Fibroblast of the aortic adventitia (primary cell): ENCODE results near the gene SCRN2. TPM values are rescaled to one million over a fixed set of nuclear protein-coding genes. Genes with fewer than 3 reads are reported as not detected.
A peak's percentile ranks its signal among the peaks of the same experiment; 100 is the strongest.

Experiments used
- DNase-seq: peaks from one replicate; pipeline ENCODE4 v3.0.0-alpha.2; 2010; ENCODE audit warnings: low read depth
- H3K4me3 ChIP-seq: 2 replicates; pipeline ENCODE4 v1.5.1; 2011; ENCODE audit warnings: low read depth, mild to moderate bottlenecking, control low read depth, low read length, moderate library complexity
- total RNA-seq: library from RNA; depleted of rRNA; stranded (reverse); fragments of >200 nt; gene quantifications from 2 replicates; pipeline ENCODE4 v1.2.3, GENCODE V29; 2012; ENCODE audit warnings: low replicate concordance
- TF ChIP-seq, protein P1 (sequence below): IDR thresholded peaks from 2 replicates; pipeline ENCODE4 v1.5.1; 2011; ENCODE audit warnings: mild to moderate bottlenecking, low read length, control low read depth, inconsistent platforms; ENCODE audit not compliant: insufficient read depth

The SCRN2 gene
- total RNA-seq, 1 donor, result 14.7 TPM

DNA sequence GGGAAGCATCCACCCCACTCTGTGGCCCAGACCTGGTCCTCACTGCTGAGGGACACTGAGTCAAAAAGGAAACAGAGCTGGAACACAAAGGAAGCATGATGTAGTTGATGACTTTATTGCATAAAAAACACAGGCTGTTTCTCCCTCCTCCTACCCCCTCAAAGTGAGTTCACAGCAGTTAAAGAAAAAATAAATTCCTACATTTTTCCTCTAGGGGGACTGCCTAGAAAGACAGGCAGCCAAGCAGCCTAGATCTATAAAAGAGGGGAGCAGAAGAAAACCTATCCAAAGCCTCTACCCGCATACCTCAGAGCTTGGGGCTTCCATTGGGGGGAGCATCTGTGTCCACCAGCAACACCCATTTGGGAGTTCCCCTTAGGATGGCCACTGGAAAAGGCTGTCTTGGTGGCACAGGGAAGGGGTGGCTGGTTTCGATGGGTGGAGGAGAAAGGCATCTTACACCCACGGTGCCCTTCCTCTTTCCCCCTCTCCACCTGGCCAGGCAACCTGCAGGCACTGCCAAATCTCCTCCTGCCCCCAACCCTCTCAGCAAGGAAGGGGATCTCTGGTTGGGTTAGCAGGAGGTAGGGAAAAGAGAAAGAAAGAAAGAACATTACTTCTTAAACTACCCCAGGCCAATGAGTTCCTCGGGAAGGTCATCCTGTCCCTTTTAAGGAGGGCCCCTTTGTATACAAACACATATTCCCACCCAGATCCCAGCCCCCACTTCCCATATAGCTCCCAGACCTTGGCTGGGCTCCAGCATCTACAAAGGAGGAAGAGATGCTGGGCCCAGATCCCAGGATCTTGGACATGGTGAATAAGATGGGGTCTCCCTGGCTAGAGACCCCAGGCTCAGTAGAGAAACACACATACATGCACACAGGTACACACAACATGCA is 4.0 kb upstream of the SCRN2 start:
- no peak overlapping the region for H3K4me3 ChIP-seq
- DNase-seq, result peak; percentile 34
- TF ChIP-seq, protein P1, sequence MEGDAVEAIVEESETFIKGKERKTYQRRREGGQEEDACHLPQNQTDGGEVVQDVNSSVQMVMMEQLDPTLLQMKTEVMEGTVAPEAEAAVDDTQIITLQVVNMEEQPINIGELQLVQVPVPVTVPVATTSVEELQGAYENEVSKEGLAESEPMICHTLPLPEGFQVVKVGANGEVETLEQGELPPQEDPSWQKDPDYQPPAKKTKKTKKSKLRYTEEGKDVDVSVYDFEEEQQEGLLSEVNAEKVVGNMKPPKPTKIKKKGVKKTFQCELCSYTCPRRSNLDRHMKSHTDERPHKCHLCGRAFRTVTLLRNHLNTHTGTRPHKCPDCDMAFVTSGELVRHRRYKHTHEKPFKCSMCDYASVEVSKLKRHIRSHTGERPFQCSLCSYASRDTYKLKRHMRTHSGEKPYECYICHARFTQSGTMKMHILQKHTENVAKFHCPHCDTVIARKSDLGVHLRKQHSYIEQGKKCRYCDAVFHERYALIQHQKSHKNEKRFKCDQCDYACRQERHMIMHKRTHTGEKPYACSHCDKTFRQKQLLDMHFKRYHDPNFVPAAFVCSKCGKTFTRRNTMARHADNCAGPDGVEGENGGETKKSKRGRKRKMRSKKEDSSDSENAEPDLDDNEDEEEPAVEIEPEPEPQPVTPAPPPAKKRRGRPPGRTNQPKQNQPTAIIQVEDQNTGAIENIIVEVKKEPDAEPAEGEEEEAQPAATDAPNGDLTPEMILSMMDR, result peak; percentile 59

DNA sequence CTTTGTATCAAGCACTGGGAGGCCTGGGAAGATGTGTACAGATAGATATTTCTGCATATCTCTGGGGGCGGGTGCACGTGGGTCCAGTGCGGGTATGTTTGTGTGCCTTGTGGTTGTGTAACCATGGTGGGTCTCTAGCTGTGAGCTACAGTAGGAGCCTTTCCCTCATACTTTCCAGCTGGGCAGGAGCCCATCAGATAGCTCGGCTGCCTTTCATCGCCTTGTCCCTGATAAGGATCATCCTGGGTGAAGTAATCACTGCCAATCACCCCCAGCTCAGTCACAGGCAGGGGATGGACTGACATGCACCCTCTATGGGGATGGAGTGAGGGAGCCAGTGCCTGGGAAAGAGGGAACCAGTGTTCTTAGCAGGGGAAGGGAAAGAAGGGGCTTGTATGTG is 3.2 kb upstream of the SCRN2 start:
- no peak overlapping the region for H3K4me3 ChIP-seq
- TF ChIP-seq, protein P1, result no peak
- DNase-seq, result peak; percentile 35

DNA sequence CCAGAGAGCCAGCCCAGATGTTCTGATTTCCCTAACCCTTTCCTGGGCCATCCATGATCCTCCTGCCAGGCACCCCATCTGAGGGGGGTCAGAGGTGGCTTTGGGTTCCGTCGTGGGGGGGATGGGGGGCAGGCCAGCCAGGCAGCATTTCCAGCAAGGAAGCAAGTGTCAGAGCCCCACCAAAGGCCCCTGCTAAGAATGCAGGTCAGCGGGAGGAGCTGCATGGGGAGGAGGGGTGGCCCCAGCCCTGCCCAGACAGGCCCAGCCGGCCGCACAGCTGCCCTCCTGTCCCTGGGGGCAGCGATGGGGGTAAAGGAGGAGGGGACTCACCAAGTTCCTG is 2.3 kb upstream of the SCRN2 start:
- TF ChIP-seq, protein P1, result no peak
- no peak for DNase-seq
- H3K4me3 ChIP-seq, result no peak overlapping the region

DNA sequence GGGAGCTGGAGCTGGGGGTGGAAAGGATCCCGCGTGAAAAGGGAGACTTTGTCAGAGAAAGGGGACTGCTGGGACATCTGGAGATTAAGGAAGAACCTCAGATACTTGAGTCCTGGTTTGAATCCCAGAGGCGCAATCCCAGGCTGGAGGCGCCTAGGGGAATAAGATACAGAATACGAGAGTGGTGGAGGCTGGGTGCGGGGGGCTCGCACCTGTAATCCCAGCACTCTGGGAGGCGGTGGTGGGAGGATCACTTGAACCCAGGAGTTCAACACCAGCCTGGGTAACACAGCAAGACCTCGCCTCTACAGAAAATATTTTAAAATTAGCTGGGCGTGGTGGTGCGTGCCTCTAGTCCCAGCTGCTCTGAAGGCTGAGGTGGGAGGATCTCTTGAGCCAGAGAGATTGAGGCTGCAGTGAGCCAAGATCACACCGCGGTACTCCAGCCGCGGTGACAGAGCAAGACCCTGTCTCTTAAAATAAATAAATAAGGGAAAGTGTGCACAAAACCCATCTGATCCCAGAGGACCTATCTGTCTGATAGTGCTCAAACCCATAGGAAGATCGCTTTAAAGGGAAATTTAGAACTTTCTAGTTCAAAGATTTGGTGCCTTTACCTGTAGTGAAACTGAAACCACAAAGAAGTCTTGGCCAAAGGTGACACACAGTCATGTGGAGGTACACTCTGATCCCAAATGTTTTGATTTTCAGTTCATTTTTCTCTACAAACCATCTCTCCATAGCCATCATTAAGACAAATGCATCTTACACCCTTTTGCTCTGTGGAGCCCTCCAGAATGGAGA is 617 bp upstream of the SCRN2 start:
- DNase-seq, result no peak
- H3K4me3 ChIP-seq, result peak overlapping the region; percentile 90
- TF ChIP-seq, protein P1, result no peak

DNA sequence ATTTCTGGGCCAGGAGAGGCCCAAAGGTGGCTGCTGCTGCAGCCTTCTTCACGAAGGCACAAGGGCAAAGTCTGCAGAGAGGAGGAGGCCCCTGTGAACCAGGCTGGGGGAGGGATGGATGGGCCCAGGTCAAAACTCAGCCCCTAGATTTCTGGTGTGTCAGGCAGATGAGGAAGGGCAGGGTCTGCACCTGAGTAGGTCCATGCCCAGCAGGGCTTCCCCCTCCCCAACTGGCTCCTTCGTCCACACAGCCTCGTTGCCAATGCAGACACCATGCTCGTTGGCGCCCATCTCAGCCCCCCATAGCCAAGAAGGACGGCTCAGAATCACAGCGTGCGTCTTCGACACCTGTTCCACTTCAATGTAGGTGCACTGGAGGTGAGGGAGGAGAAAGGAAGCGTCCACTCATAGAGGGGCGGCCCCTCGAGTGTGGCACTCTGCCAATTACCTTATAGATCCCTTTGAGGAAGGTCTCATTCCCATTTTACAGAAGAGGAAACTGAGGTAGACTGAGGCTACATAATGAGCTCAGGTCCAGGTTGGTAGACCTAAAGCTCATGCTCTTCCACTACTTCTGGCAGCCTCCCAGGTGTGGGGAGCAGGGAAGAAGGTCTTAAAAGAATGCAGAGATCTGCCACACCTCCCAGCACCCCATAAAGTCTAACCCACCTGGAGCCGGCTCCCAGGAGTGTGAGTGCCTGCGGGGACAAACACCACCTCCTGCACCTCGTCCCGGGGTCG is 902 bp downstream of the SCRN2 start:
- TF ChIP-seq, protein P1, result no peak
- DNase-seq, result no peak
- H3K4me3 ChIP-seq, result peak overlapping the region; percentile 90

DNA sequence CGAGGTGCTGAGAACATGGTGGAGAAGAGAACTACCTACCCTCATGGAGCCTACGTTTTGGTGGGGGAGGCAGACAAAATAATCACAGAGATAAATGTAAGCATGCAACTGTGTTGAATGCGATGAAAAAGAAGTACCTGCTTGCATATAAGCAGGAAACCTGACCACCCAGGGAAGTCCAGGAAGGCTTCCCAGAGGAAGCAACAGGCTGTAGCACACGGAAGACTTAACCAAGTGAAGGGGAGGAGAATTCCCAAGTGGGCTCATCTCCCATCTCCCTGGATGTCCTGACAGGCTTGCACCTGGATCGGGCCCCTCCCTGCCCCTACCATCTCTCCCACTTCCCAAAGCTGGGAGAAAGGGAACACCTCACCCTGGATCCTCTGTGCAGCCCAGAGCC is 2.0 kb downstream of the SCRN2 start:
- no peak overlapping the region for H3K4me3 ChIP-seq
- TF ChIP-seq, protein P1, result no peak
- no peak for DNase-seq
